Measurements from ENCODE around the gene LPIN2. TPM values are rescaled to one million over a fixed set of nuclear protein-coding genes. Genes with fewer than 3 reads are reported as not detected.
"Not testable (repeated sequence)": the region's sequence is repeated elsewhere in the genome, so short reads cannot be mapped to it uniquely, and the experiment has no call there.

LPIN2 gene
- total and polyA plus RNA-seq, 2 experiments from 2014 or later: 29.1 to 62.1 TPM

- H3K27ac ChIP-seq: no peak overlapping the region
- no peak for DNase-seq (ENCODE audit: low spot score)
- no peaks in the 10 kb centered on the region for H3K36me3 ChIP-seq (replicated peaks; ENCODE audit: insufficient read depth, low read depth)
- no peaks in the 10 kb centered on the region for H3K27me3 ChIP-seq
- H3K4me2 ChIP-seq: no peak overlapping the region
- H2AFZ ChIP-seq: no peak overlapping the region
- WGBS (ENCODE audit: low lambda C conversion rate, missing lambda C conversion rate): 89% methylated on average over 5 of the region's 5 CpGs
- no peaks in the 10 kb centered on the region for H4K20me1 ChIP-seq (ENCODE audit: insufficient read depth, poor library complexity, severe bottlenecking)
- no peaks in the 10 kb centered on the region for H3K9me3 ChIP-seq (ENCODE audit: low read depth)
- H3K4me1 ChIP-seq (ENCODE audit: insufficient read depth): peaks cover 3% of the 10 kb centered on the region
- no peaks in the 10 kb centered on the region for H3K79me2 ChIP-seq
- H3K9me2 ChIP-seq (replicated peaks; ENCODE audit: insufficient read depth): no peaks in the 10 kb centered on the region
- no peak overlapping the region for H3K4me3 ChIP-seq
- TF ChIP-seq EZH2 (IDR thresholded peaks at IDR 0.05; ENCODE audit: borderline replicate concordance): no peak
- no peak for TF ChIP-seq EZH2phosphoT487 (IDR thresholded peaks at IDR 0.05; ENCODE audit: low read depth, severe bottlenecking, unreplicated experiment)
- TF ChIP-seq CTCF (IDR thresholded peaks at IDR 0.05; ENCODE audit: poor library complexity): no peak
These were observed 23.2 kb upstream of the LPIN2 start for GRCh38 chr18:3036108-3036507.

DNA sequence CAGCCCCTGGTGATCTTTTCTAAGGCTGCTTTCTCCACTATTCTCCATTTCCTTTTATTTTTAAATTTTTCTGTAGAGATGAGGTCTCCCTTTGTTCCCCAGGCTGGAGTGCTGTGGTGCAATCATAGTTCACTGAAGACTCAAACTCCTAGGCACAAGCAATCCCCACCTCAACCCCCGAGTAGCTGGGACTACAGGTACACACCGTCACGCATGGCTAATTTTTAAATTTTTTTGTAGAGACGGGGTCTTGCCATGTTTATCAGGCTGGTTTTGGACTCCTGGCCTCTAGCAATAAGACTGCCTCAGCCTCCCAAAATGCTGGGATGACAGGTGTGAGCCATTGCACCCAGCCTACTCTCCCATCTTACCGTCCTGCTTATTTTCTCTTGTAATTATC is 22.7 kb upstream of the LPIN2 start:
- H3K79me2 ChIP-seq: no peaks in the 10 kb centered on the region
- H3K27ac ChIP-seq: no peak overlapping the region
- no peak overlapping the region for H3K4me2 ChIP-seq
- 94% methylated on average over 5 of the region's 5 CpGs for WGBS (ENCODE audit: low lambda C conversion rate, missing lambda C conversion rate)
- DNase-seq (ENCODE audit: low spot score): no peak
- H3K27me3 ChIP-seq: no peaks in the 10 kb centered on the region
- peaks cover 3% of the 10 kb centered on the region for H3K4me1 ChIP-seq (ENCODE audit: insufficient read depth)
- no peak overlapping the region for H3K4me3 ChIP-seq
- no peaks in the 10 kb centered on the region for H4K20me1 ChIP-seq (ENCODE audit: insufficient read depth, poor library complexity, severe bottlenecking)
- H2AFZ ChIP-seq: no peak overlapping the region
- no peaks in the 10 kb centered on the region for H3K36me3 ChIP-seq (replicated peaks; ENCODE audit: insufficient read depth, low read depth)
- H3K9me2 ChIP-seq (replicated peaks; ENCODE audit: insufficient read depth): no peaks in the 10 kb centered on the region
- no peaks in the 10 kb centered on the region for H3K9me3 ChIP-seq (ENCODE audit: low read depth)
- TF ChIP-seq EZH2phosphoT487 (IDR thresholded peaks at IDR 0.05; ENCODE audit: low read depth, severe bottlenecking, unreplicated experiment): no peak
- TF ChIP-seq EZH2 (IDR thresholded peaks at IDR 0.05; ENCODE audit: borderline replicate concordance): no peak
- no peak for TF ChIP-seq CTCF (IDR thresholded peaks at IDR 0.05; ENCODE audit: poor library complexity)

GRCh38 chr18:3032721-3033120 is 19.8 kb upstream of the LPIN2 start:
- Histone ChIP-seq H3K36me3 (replicated peaks; ENCODE audit: insufficient read depth, low read depth) (no peaks in the 10 kb centered on the region), H3K79me2 (no peaks in the 10 kb centered on the region), H3K9me3 (ENCODE audit: low read depth) (no peaks in the 10 kb centered on the region), H3K4me3 (no peak overlapping the region), H3K9me2 (replicated peaks; ENCODE audit: insufficient read depth) (no peaks in the 10 kb centered on the region), H3K4me1 (ENCODE audit: insufficient read depth) (peaks cover 22% of the 10 kb centered on the region), H3K4me2 (no peak overlapping the region), H2AFZ (no peak overlapping the region), H3K27me3 (no peaks in the 10 kb centered on the region), H4K20me1 (ENCODE audit: insufficient read depth, poor library complexity, severe bottlenecking) (no peaks in the 10 kb centered on the region), H3K27ac (no peak overlapping the region)
- no peak for TF ChIP-seq EZH2 (IDR thresholded peaks at IDR 0.05; ENCODE audit: borderline replicate concordance)
- WGBS (ENCODE audit: low lambda C conversion rate, missing lambda C conversion rate): 84% methylated on average over 3 of the region's 3 CpGs
- DNase-seq (ENCODE audit: low spot score): no peak

- H3K4me2 ChIP-seq: peak overlapping the region; percentile 59
- H3K4me1 ChIP-seq (ENCODE audit: insufficient read depth): peaks cover 28% of the 10 kb centered on the region
- H3K36me3 ChIP-seq (replicated peaks; ENCODE audit: insufficient read depth, low read depth): no peaks in the 10 kb centered on the region
- H3K79me2 ChIP-seq: no peaks in the 10 kb centered on the region
- no peaks in the 10 kb centered on the region for H3K27me3 ChIP-seq
- peak overlapping the region; percentile 94 for H3K27ac ChIP-seq
- no peak overlapping the region for H3K4me3 ChIP-seq
- 30% methylated on average over 12 of the region's 12 CpGs for WGBS (ENCODE audit: low lambda C conversion rate, missing lambda C conversion rate)
- H3K9me3 ChIP-seq (ENCODE audit: low read depth): no peaks in the 10 kb centered on the region
- H3K9me2 ChIP-seq (replicated peaks; ENCODE audit: insufficient read depth): no peaks in the 10 kb centered on the region
- H4K20me1 ChIP-seq (ENCODE audit: insufficient read depth, poor library complexity, severe bottlenecking): no peaks in the 10 kb centered on the region
- H2AFZ ChIP-seq: peak overlapping the region; percentile 42
- TF ChIP-seq EZH2 (IDR thresholded peaks at IDR 0.05; ENCODE audit: borderline replicate concordance): no peak
- no peak for TF ChIP-seq EZH2phosphoT487 (IDR thresholded peaks at IDR 0.05; ENCODE audit: low read depth, severe bottlenecking, unreplicated experiment)
- peak; percentile 67 for DNase-seq (ENCODE audit: low spot score)
These were observed 16.4 kb upstream of the LPIN2 start for GRCh38 chr18:3029215-3029952.

GRCh38 chr18:3028115-3028514 is 15.2 kb upstream of the LPIN2 start:
- H3K4me3 ChIP-seq; H3K79me2 ChIP-seq; DNase-seq (ENCODE audit: low spot score); H3K9me2 ChIP-seq (replicated peaks; ENCODE audit: insufficient read depth); H3K36me3 ChIP-seq (replicated peaks; ENCODE audit: insufficient read depth, low read depth); H3K27me3 ChIP-seq; H4K20me1 ChIP-seq (ENCODE audit: insufficient read depth, poor library complexity, severe bottlenecking); H3K9me3 ChIP-seq (ENCODE audit: low read depth): not testable (repeated sequence)
- H2AFZ ChIP-seq: peak overlapping the region; percentile 44
- peaks cover 28% of the 10 kb centered on the region for H3K4me1 ChIP-seq (ENCODE audit: insufficient read depth)
- H3K4me2 ChIP-seq: peak overlapping the region; percentile 6
- H3K27ac ChIP-seq: peak overlapping the region; percentile 94
- WGBS (ENCODE audit: low lambda C conversion rate, missing lambda C conversion rate): 82% methylated on average over 3 of the region's 3 CpGs
